ENCODE results near the gene PPP1R14C. TPM values are rescaled to one million over a fixed set of nuclear protein-coding genes. Genes with fewer than 3 reads are reported as not detected.

The PPP1R14C gene
- polyA plus RNA-seq, 12 donors = 15.2 to 477 (median 41.9) TPM

GRCh38 chr6:150269130-150269856, 126.4 kb downstream of the PPP1R14C start:
- no peak for DNase-seq

GRCh38 chr6:150269857-150270223, 127.0 kb downstream of the PPP1R14C start:
- DNase-seq = no peak

- no peak for DNase-seq
These were observed 127.6 kb downstream of the PPP1R14C start for GRCh38 chr6:150270330-150271052.

- DNase-seq = no peak
These were observed 128.3 kb downstream of the PPP1R14C start for GRCh38 chr6:150271172-150271500.

- DNase-seq = no peak
These were observed 128.8 kb downstream of the PPP1R14C start for GRCh38 chr6:150271501-150272263.

- DNase-seq = no peak
These were observed 129.6 kb downstream of the PPP1R14C start for GRCh38 chr6:150272264-150272975.

GRCh38 chr6:150272976-150273315, 130.1 kb downstream of the PPP1R14C start:
- no peak for DNase-seq

GRCh38 chr6:150273457-150274309, 130.8 kb downstream of the PPP1R14C start:
- no peak for DNase-seq

GRCh38 chr6:150275489-150275888, 132.6 kb downstream of the PPP1R14C start:
- no peak for DNase-seq

GRCh38 chr6:150276168-150276936, 133.5 kb downstream of the PPP1R14C start:
- DNase-seq = no peak

- DNase-seq = no peak
These were observed 134.3 kb downstream of the PPP1R14C start for GRCh38 chr6:150276937-150277742.

GRCh38 chr6:150279533-150279932, 136.7 kb downstream of the PPP1R14C start:
- no peak for DNase-seq

GRCh38 chr6:150280703-150281102, 137.9 kb downstream of the PPP1R14C start:
- DNase-seq = no peak

GRCh38 chr6:150281767-150282166, 138.9 kb downstream of the PPP1R14C start:
- DNase-seq = no peak

- no peak for DNase-seq
These were observed 140.0 kb downstream of the PPP1R14C start for GRCh38 chr6:150282806-150283205.

- no peak for DNase-seq
These were observed 143.6 kb downstream of the PPP1R14C start for GRCh38 chr6:150286460-150286859.

- no peak for DNase-seq
These were observed 144.1 kb downstream of the PPP1R14C start for GRCh38 chr6:150286912-150287311.

- DNase-seq = no peak
These were observed 145.6 kb downstream of the PPP1R14C start for GRCh38 chr6:150288456-150288855.

GRCh38 chr6:150289454-150290071, 146.7 kb downstream of the PPP1R14C start:
- no peak for DNase-seq

Measured in muscle of arm (tissue), 12 donors.